ENCODE results near the gene TARP.

Gene TARP

GRCh38 chr7:38273286-38273995, at the start of gene TARP:
Gene TARP, minus strand, starts transcription at chr7:38273636.
- DNase-seq (ENCODE audit: low read depth in 2 of 2): no peak

DNA sequence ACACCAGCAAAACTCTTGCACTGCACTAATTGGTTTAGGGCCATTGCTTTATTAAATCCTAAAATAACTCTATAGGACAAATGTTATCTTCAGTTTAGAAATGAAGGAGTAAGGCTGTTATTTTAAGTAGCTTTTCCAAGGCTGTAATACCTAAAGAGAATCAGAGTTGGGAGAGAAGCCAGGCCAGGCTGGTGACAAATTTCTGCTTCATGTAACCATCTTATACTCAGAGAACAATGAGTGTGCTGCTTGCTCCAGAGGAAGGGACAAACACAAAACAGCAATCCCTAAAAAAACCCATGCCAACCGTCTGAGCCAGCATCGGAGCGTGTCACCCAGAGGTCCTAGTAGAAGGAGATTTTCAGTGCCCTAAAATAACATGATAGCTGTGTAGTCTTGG, 49.7 kb upstream of the TARP start:
- no peak for DNase-seq (ENCODE audit: low read depth in 2 of 2)

DNA sequence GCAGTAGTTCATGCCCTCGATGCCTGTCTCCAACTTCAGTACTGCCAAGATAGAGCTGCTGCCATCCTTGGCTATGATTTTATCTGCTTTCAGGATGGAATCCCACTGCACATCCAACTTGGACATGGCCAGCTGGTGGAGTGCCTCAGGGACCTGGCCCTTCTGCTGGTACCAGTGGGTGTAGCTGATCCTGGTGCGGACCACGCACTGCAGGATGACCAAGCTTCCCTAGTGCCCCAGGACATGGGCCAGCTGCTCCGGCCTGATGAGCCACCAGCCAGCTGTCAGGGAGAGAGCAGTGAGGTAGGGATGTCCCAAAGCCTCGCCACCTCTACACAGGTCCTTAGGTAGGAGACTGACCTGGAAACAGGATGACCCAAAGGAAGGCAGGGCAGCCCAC, 49.0 kb upstream of the TARP start:
- no peak for DNase-seq (ENCODE audit: low read depth in 2 of 2)

- no peak for DNase-seq (ENCODE audit: low read depth in 2 of 2)
Measured at GRCh38 chr7:38321967-38322366, 48.5 kb upstream of the TARP start.

DNA sequence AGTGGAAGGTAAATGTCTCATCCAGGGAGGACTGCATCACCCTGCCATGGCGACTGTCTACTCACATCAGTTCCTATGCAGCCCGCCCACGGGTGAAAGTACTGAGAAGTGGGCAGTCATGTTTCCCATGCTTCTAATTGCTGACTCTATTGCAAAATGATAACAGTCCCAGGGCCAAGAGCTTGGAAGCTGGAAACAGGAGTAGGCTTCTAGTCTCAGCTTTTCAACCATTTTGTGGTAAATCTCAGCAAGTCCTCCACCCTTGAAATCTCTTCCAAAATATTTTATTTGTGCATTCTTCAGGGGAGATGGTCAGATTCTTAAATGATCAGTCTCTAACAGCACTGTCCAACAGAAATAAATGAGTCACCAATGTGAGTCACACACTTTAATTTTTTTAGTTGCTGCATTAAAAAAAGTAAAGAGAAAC, 48.1 kb upstream of the TARP start:
- DNase-seq (ENCODE audit: low read depth in 2 of 2): no peak

GRCh38 chr7:38321050-38321449, 47.6 kb upstream of the TARP start:
- DNase-seq (ENCODE audit: low read depth in 2 of 2): no peak

DNA sequence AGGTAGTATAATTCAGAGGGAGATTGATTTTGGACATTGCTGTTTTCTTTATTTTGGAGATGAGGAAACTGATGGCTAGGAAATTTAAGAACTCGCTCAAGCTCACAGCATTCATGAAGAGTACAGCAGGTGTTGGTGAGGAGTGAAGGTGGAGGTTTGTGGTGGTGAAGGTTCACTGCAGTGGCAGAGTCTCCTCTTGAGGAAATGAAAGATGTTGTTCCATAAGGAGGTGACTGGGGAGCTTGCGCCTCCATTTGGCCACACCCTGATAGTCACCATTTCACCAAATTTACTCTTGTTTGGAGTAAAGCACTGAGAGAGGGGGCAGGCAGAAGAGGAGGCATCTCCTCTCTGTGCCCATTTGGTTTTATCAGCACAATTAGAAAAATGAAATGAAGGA, 46.4 kb upstream of the TARP start:
- no peak for DNase-seq (ENCODE audit: low read depth in 2 of 2)

GRCh38 chr7:38318803-38319416, 45.5 kb upstream of the TARP start:
- DNase-seq (ENCODE audit: low read depth in 2 of 2): peak; percentile 33 to 76

GRCh38 chr7:38318241-38318640, 44.8 kb upstream of the TARP start:
- DNase-seq (ENCODE audit: low read depth in 2 of 2): no peak

DNA sequence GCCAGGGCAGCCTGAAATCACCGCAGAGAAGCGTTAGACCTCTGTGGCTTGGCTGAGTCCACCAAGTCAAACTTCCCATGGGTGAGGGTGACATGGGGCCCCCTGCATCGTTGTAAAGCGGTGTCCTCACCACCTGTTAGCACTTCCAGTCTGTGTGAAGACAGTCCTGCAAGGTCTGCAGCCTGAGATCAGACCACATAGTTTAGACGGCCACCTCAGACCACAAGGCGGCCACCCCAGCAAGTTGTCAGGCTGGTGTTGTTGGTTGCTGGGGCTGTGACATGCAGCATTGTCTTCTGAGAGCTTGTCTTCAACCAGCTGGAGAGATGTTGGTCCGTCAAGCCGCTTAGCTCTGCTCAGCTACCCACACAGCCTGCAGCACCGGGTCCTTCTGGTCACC, 44.1 kb upstream of the TARP start:
- no peak for DNase-seq (ENCODE audit: low read depth in 2 of 2)

DNA sequence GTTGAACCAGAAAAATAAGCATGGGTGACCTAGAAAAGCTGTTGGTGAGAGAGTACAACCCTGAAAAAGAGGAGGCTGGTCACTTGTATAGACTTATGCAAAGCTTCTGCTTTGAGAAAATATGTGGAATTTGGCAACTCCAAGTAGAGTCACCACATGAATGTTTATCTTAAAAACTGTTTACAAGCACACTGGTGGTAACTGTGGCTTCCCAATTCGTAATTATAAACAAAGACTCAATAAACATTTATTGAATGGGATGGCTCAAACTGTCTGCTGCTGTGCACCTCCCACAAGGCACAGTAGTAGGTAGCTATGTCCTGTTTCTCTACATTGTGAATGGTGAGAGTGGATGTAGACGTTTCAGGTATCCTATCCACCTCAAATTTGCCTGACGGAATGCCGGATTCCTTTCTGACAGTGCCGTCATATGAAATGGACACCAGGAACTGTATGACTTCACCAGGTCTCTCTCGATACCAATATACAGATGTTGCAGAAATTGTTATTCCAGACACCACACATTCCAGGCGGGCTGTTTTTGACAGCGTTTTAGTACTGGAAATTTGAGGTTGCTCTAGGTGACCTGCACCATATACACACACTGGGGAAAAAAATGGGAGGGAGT, 43.4 kb upstream of the TARP start:
- DNase-seq (ENCODE audit: low read depth in 2 of 2): no peak

GRCh38 chr7:38315410-38315809, 42.0 kb upstream of the TARP start:
- no peak for DNase-seq (ENCODE audit: low read depth in 2 of 2)

GRCh38 chr7:38312821-38313220, 39.4 kb upstream of the TARP start:
- no peak for DNase-seq (ENCODE audit: low read depth in 2 of 2)

- DNase-seq (ENCODE audit: low read depth in 2 of 2): peak in 1 of 2 donors; percentile 24
Measured at GRCh38 chr7:38311329-38311937, 38.0 kb upstream of the TARP start.

DNA sequence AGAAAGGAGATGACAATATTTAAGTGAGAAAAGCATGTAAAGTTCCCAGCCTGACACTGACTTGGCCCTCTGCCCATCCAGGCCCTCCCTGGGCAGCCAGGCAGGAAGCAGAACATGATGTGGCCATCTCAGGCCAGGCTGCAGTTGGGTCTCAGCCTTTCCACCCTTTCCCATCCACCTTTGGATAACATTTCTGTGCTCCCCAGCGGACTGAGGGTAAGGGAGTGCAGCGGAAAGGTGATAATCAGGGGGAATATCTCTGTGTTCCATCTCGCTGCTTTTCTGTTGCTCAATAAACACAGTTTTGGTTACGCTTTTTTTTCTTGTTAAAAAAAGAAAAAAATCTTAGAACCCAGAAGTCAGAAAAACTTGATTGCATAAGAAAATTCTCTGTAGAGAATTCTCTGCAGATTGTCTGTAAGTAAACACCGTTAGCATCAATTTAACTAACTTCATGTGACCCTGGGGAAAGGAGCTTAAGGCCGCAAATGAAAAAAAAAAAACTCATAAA, 37.2 kb upstream of the TARP start:
- peak; percentile 12 to 57 for DNase-seq (ENCODE audit: low read depth in 2 of 2)

- no peak for DNase-seq (ENCODE audit: low read depth in 2 of 2)
Measured at GRCh38 chr7:38309555-38309954, 36.1 kb upstream of the TARP start.

DNA sequence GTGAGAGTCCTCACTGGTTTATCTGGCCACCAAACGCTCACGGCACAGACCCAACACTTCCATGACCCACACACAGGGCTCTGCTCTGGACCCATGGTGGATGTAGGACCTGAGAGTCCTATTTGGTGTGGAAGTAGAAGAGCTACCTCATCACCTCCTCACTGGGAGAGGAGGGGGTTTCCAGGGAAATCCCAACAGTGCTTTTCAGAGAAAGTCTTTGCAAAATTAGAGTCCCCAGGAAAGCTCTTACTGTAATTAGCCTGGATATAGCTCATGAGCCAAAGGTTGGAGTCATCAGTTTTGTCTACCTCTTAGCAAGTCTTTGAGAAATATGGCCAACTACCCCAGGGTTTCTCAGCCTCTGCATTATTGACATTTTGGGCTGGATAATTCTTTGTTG, 34.7 kb upstream of the TARP start:
- no peak for DNase-seq (ENCODE audit: low read depth in 2 of 2)

DNA sequence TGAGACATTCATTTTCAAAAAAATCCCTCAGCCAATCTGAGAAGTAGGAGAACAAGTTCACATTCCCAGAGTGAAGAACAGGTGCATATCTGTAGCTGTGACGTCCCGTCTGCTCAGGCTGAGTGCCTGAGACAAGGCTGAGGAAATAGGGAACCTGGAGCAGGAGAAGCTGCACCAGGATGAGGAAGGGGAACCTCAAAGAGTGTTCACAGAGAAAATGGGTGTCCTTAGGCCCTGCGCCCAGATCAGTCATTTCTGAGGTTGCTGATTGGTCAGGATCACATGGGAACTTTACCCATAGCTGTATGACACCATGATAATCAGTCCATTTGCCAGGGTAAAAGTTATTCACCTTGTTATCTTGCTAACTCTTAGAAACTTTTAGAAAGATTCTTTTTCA, 34.2 kb upstream of the TARP start:
- DNase-seq (ENCODE audit: low read depth in 2 of 2): no peak

DNA sequence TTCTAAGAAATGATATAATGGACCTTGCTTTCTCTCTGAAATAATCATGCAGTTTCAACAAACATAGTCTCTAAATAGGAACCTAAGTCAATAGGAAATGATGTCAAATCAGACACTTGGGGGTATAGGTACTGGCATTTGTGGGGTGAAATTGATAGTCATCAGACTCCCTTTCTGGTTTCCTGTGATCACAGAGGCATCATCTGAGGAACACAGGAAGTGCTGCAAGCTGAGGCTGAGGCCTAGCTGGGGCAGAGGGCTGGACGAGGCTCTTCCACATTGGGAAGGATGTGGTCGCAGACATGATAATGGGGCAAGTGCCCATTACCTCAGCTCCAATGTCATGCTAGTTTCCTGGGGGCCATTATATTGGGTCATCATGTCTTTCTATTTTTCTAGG, 33.5 kb upstream of the TARP start:
- no peak for DNase-seq (ENCODE audit: low read depth in 2 of 2)

DNA sequence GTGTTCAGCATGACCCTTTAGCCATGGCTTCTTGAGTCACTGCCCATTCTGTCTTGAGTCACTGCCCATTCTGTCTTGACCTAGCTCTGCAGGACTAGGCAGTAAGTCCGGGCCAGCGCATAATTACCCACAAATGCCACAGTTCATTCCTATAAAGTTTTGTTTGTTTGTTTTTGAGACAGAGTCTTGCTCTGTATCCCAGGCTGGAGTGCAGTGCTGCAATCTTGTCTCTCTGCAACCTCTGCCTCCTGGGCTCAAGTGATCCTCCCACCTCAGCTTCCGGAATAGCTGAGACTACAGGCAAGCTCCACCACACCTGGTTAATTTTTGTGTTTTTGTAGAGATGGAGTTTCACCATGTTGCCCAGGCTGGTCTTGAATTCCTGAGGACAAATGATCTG, 32.7 kb upstream of the TARP start:
- DNase-seq (ENCODE audit: low read depth in 2 of 2): no peak

GRCh38 chr7:38303866-38304265, 30.4 kb upstream of the TARP start:
- DNase-seq (ENCODE audit: low read depth in 2 of 2): no peak

DNA sequence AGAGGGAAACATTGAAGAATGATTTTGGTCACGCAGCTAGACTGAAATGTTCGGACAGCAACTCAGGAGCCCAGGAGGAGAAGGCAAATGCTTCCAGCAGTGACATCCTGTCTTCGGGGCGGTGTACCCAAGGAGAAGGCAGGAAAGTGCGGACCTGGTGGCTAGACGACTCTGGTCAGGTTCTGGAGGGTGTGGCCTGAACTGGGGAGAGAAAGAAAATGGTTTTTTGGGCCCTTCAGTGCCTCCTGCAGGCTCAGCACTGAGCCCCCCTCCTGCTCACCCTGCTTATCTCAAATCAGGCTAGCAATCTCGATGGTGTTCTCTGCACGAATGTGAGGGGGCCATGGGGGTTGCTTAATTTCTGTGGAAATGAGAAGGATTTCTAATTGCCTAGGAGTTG, 26.7 kb upstream of the TARP start:
- no peak for DNase-seq (ENCODE audit: low read depth in 2 of 2)

Measured in dermis microvascular lymphatic vessel endothelial cell (primary cell).